Adrenal gland (tissue), 12 donors: Measurements from ENCODE around the gene TCTN1. TPM values are rescaled to one million over a fixed set of nuclear protein-coding genes. Genes with fewer than 3 reads are reported as not detected.

Experiments used
- DNase-seq, 7 donors: peaks; one replicate each; pipeline ENCODE4 v3.0.0-alpha.2; 2019 to 2020
- H3K27ac ChIP-seq, 5 donors: fragments of 200-600 bp; sonication (generic) in 4 of 5; 1 replicate in 3 of 5; 2 replicates in 2 of 5; pipeline versions ENCODE4 v1.5.1 to v1.8.0; 2016 to 2020; ENCODE audit warnings: mild to moderate bottlenecking in 1 of 5
- H3K27me3 ChIP-seq: fragments of 200-600 bp; 2 replicates; pipeline ENCODE4 v1.8.0; 2021
- H3K36me3 ChIP-seq, 2 donors: fragments of 200-600 bp; replicated peaks in 1 of 2; 1 replicate in 1 of 2; 2 replicates in 1 of 2; pipeline versions ENCODE4 v1.5.1 to v1.8.0; 2018 to 2022
- H3K4me1 ChIP-seq, 2 donors: fragments of 200-600 bp; replicated peaks in 1 of 2; 1 replicate in 1 of 2; 2 replicates in 1 of 2; pipeline versions ENCODE4 v1.5.1 to v1.8.0; 2018 to 2021
- H3K4me3 ChIP-seq, 4 donors: fragments of 200-600 bp; sonication (generic) in 3 of 4; one replicate each; pipeline ENCODE4 v1.5.1; 2016 to 2018
- H3K9me3 ChIP-seq, 3 donors: fragments of 200-600 bp; sonication (generic) in 1 of 3; replicated peaks in 1 of 3; 1 replicate in 2 of 3; 2 replicates in 1 of 3; pipeline versions ENCODE4 v1.5.1 to v1.8.0; 2016 to 2021
- CTCF ChIP-seq, 6 experiments: fragments of 450-650 bp in 4 of 6; fragments of 200-600 bp in 2 of 6; sonication (generic) in 1 of 6; IDR thresholded peaks; 1 replicate in 5 of 6; 2 replicates in 1 of 6; pipeline versions ENCODE4 v1.5.1 to v1.8.0; 2016 to 2021; ENCODE audit warnings: antibody characterized with exemption in 6 of 6, mild to moderate bottlenecking in 2 of 6, moderate library complexity in 1 of 6
- POLR2A ChIP-seq, 2 donors: fragments of 450-650 bp; IDR thresholded peaks; one replicate each; pipeline ENCODE4 v1.6.1; 2017; ENCODE audit warnings: antibody characterized with exemption in 2 of 2, mild to moderate bottlenecking in 2 of 2, moderate library complexity in 1 of 2
- WGBS, 4 donors: extraction: QIAGEN DNeasy Blood & Tissue Kit in 2 of 4; methylation state at CpG; one replicate each; pipeline versions ENCODE4 v1.1.5 to v1.1.7; 2013 to 2017; 5-methylcytosine and 5-hydroxymethylcytosine counted together
- intact Hi-C, 2 donors: fragments of 100-400 bp; cut with DNase I; formaldehyde crosslinking; loops; one replicate each; pipeline versions ENCODE4 v1.14.1 to v1.15.0; 2022 to 2023
- polyA plus RNA-seq, 3 donors: library from polyadenylated mRNA; stranded (reverse); fragments of 200-250 nt in 2 of 3; fragments of 350-450 nt in 1 of 3; fragmentation: Illumina TruSeq in 1 of 3; extraction: RNeasy Lipid Tissue Mini Kit (QIAGEN cat#74804) in 1 of 3; gene quantifications; one replicate each; pipeline ENCODE4 v1.2.3, GENCODE V29; 2013 to 2014
- total RNA-seq, 9 donors: library from RNA; depleted of rRNA in 4 of 9; stranded (reverse); fragments of >200 nt in 4 of 9; fragments of 120-200 nt in 1 of 9; fragmentation: NEBNext Ultra II Directional in 1 of 9; extraction: Animal tissue kit (Norgen Biotek cat#: 25700) in 1 of 9; gene quantifications; one replicate each; pipeline versions ENCODE4 v1.1.0 to v1.2.4, GENCODE V29; 2013 to 2023
- donor health status: healthy with polysubstance abuse.
- donor health status: Bipolar disorder and iron deficiency.
- donor health status: DM: yes; HTN: yes; CAD: no.
- donor health status: DM: no; HTN: no; CAD: no.
- donor health status: DM: no; HTN: no; CAD: no.
- donor health status: DM: yes; HTN: yes; CAD: no.

TCTN1 gene
- total and polyA plus RNA-seq, 12 donors, result 37.3 to 174 (median 55.1) TPM

GRCh38 chr12:110679201-110679600 is 65.3 kb downstream of the TCTN1 start:
- WGBS, 4 donors, result 93 to 100% (median 96%) methylated on average over 6 to 12 of the region's 12 CpGs
- no peaks in the 10 kb centered on the region for H3K36me3 ChIP-seq
- intact Hi-C loops, result no loop called here
- no peak overlapping the region for H3K27ac ChIP-seq
- no peaks in the 10 kb centered on the region for H3K27me3 ChIP-seq
- no peak overlapping the region for H3K4me3 ChIP-seq
- H3K9me3 ChIP-seq, result no peaks in the 10 kb centered on the region
- TF ChIP-seq POLR2A (IDR thresholded peaks at IDR 0.05) (no peak), CTCF (IDR thresholded peaks at IDR 0.05) (no peak)
- peaks cover 0 to 8% of the 10 kb centered on the region in 2 donors for H3K4me1 ChIP-seq
- no peak for DNase-seq

DNA sequence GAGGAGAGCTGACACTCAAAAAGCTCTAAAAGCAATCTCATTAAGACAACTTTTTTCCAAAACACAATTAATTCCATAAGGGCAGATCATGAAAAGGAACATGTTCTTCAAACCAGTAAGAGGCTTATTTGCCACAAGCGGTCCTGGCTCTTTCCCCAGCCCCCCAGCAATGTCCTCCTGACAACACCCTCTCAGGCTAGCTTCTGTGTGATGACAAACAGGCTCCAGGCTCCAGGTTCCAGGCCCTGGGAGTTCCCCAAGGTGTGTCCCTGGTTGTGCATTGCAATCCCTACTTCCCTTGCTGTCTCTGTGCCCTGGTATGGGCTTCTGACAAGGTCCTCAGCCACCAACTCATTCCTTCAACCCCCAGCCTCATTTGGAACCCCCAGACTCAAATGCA is 66.1 kb downstream of the TCTN1 start:
- Histone ChIP-seq H3K4me1 (peaks cover 0 to 8% of the 10 kb centered on the region in 2 donors), H3K27ac (no peak overlapping the region), H3K27me3 (no peaks in the 10 kb centered on the region), H3K4me3 (no peak overlapping the region), H3K36me3 (no peaks in the 10 kb centered on the region), H3K9me3 (no peaks in the 10 kb centered on the region)
- DNase-seq, result no peak
- WGBS, 4 donors, result 50 to 85% (median 71%) methylated on average over 1 of the region's 1 CpG
- intact Hi-C loops, result no loop called here
- TF ChIP-seq CTCF (IDR thresholded peaks at IDR 0.05) (no peak), POLR2A (IDR thresholded peaks at IDR 0.05) (no peak)

DNA sequence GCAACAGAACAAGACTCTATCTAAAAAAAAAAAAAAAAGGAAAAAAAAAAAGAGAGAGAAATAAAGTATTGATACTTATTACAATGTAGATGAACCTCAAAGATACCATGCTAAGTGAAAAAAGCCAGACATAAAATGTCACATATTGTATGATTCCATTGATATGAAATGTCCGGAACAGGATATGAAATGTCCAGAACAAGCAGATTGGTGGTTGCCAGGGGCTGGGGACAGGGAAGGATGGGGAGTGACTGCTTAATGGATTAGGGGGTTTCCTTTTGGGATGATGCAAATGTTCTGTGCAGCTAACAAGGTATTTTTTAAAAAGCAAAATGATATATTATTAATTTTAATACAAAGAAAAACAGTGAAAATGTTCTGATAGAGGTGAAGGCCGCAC is 70.0 kb downstream of the TCTN1 start:
- peaks cover 6 to 10% of the 10 kb centered on the region in 2 donors for H3K4me1 ChIP-seq
- H3K27me3 ChIP-seq, result no peaks in the 10 kb centered on the region
- H3K4me3 ChIP-seq, result no peak overlapping the region
- TF ChIP-seq POLR2A (IDR thresholded peaks at IDR 0.05) (no peak), CTCF (IDR thresholded peaks at IDR 0.05) (no peak)
- WGBS, 4 donors, result 90 to 98% (median 95%) methylated on average over 2 of the region's 2 CpGs
- intact Hi-C loops, result no loop called here
- H3K36me3 ChIP-seq, result no peaks in the 10 kb centered on the region
- no peak overlapping the region for H3K27ac ChIP-seq
- no peak for DNase-seq
- H3K9me3 ChIP-seq, result no peaks in the 10 kb centered on the region

DNA sequence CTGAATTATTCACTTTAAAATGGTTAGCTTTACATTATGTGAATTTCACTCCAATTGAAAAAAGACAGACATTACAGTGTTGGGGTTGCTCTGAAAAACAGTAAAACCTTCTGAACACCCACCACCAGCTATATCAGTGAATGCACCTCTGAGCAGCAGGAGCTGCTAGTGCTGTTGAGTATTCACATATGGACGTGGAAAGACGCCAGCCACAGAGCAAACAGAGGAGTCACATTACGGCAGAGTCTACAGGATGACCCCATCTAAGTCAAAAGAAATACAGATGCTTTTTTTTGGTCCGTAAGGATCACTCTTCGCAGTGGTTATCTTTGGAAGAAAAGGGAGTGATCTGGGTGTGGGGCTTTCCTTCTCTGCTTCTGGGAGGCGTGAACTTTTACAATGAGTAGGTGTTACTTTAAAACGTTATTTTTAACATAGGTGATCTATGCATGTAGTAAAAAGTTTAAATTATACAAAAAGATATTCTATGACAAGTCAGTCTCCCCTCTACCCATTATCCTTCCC is 70.4 kb downstream of the TCTN1 start:
- H3K4me1 ChIP-seq, result peaks cover 6 to 10% of the 10 kb centered on the region in 2 donors
- intact Hi-C loops, result no loop called here
- no peaks in the 10 kb centered on the region for H3K9me3 ChIP-seq
- TF ChIP-seq CTCF (IDR thresholded peaks at IDR 0.05), result no peak
- TF ChIP-seq POLR2A (IDR thresholded peaks at IDR 0.05), result no peak
- no peak for DNase-seq
- no peaks in the 10 kb centered on the region for H3K27me3 ChIP-seq
- H3K27ac ChIP-seq, result no peak overlapping the region
- H3K4me3 ChIP-seq, result no peak overlapping the region
- no peaks in the 10 kb centered on the region for H3K36me3 ChIP-seq
- 70 to 83% (median 72%) methylated on average over 7 of the region's 7 CpGs for WGBS, 4 donors
